ENCODE measurements around the gene TMEM250.

Gene TMEM250

GRCh38 chr9:136132512-136133050, 13.9 kb upstream of the TMEM250 start:
- DNase-seq (ENCODE audit: low read depth) = no peak

DNA sequence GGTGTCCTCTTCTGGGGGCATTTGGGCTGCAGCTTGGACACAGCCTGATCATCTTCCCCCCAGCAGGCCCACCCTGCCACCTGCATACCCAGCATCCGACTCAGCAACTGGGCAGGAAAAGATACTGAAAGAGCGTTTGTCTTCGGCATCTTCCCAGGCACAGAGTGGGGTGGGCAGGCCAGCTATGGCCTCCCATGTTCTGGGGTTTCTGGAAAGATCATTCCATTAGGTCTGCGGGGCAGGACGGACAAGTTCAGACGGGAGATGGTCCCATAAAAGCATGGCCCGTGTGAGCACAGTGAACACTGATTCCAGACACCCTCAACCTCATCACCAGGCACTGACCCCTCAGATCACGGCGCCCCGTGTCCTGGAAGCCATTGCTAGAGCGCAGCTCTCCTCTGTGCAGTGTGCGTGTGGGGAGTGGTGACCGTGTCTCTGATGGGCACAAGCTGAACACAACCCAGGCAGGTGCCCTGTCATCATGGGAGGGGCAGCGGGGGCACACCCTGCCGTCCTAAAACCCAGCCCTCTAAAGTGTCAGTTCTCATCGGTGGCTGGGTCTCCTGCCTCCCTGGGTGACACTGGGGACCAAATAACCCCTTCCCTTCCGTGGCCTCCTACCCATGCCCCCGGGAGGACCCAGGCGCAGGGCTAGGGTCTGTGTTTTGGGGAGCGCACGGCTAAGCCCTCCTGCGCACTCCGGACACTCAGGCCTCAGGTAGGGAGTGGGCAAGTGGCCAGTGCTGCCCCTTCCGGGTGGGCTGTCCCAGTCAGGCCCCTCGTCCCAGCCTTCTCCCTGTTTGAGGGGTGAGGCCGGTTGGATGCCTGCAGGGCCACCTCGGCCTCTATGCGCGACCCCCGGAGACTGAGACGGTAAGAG, 13.2 kb upstream of the TMEM250 start:
- DNase-seq (ENCODE audit: low read depth) = no peak

- no peak for DNase-seq (ENCODE audit: low read depth)
Measured at GRCh38 chr9:136129176-136129575, 10.5 kb upstream of the TMEM250 start.

DNA sequence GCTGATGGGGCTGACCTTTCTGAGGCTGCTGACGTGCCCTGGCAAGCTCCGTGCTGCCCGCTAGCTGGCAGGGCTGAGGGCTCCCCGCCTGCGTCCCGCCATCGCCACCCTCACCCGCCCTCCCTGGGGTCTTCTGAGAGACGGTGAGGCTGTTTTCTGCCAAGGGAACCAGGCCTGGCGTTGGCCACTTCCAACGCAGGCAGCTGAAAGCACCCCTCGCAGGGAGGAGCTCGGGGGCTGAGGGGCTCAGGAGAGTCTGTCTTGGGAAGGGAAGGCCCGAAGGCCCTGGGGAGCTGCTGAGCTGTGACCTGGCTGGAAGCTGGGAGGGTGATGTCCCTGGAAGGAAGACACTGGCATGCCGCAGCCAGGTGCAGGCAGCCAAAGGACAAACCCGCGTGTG, 9.8 kb upstream of the TMEM250 start:
- no peak for DNase-seq (ENCODE audit: low read depth)

- no peak for DNase-seq (ENCODE audit: low read depth)
Measured at GRCh38 chr9:136127313-136127712, 8.6 kb upstream of the TMEM250 start.

DNA sequence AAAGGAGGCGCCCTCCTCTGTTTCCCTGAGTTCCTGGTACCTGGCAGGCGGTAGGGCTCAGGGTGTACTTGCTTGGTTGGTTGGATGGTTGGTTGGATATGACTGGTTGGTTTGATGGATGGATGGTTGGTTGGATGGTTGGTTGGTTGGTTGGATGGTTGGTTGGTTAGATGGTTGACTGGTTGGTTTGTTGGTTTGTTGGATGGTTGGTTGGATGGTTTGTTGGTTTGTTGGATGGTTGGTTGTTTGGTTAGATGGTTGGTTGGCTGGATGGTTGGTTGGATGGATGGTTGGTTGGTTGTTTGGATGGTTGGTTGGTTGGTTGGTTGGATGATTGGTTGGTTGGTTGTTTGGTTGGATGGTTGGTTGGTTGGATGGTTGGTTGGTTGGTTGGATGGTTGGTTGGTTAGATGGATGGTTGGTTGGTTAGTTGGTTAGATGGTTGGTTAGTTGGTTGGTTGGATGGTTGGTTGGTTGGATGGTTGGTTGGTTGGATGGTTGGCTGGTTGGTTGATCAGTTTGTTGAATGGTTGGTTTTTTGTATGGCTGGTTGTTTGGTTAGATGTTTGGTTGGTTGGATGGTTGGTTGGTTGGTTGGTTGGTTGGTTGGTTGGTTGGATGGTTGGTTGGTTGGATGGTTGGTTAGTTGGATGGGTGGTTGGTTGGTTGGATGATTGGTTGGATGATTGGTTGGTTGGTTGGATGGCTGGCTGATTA, 6.5 kb upstream of the TMEM250 start:
- no peak for DNase-seq (ENCODE audit: low read depth)

DNA sequence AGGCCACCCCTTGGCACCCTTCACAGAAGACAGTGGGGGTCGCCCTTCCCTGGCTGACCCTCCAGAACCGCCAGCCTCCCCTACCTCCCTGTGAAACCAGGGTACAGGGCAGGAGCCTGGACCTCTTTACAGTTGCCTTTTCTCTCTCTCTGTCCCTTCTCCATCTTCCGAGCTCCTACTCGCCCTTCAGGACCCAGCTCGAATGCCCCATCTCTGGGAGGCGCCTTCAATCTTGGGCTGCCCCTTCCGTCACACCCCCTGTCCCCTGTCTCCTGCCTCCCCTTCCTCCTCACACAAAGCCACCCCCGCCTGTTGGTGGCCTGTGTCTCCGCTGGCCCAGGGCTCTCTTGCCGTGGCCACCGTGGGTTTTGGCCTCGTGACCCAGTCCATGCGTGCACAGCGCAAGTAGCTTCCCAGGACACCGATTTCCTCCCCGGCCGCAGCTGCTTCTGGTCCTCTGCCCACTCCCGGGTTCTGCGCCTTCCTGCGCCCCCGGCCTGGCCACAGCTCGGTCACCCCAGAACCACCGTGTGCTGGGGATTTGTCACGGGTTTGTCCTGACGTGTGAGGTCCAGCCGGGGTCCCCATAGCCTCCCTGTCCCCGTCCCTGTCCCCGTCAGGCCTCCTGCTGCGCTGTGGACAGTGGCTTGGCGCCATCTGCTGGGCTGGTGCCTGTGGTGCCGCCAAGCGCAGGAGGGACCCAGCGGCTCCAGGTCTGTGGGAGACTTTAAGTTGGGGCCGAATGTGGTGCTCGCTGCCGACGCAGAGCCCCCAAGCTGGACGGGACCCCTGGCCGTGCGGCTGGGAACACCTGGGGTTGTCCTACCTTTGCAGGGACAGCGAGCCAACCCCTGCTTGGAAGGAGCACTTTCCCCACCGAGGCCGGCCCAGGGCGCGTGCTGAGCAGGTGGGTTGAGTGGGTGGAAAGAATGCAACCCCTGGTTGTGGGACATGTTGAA, 4.0 kb upstream of the TMEM250 start:
- DNase-seq (ENCODE audit: low read depth) = peak; percentile 70

DNA sequence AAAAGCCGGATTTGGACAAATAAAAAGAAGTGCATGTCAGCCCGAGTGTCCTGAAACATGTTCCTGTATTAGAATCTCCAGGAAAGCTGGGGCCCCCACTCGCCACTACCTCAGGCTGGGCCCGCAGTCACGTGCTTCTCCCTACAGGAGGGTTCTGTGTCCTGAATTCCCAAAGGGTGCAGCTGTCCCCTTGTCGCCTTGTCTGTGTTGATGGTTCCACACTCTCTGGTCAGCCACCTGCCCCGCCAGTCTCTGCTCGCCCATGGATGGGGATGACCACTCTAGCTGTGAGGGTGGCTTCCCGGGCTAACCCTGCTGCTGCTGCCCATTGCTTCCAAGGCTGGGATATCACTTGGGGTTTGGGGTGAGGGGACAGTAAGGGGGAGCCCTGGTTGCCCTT, 3.1 kb upstream of the TMEM250 start:
- no peak for DNase-seq (ENCODE audit: low read depth)

- no peak for DNase-seq (ENCODE audit: low read depth)
Measured at GRCh38 chr9:136120438-136120844, 1.8 kb upstream of the TMEM250 start.

DNA sequence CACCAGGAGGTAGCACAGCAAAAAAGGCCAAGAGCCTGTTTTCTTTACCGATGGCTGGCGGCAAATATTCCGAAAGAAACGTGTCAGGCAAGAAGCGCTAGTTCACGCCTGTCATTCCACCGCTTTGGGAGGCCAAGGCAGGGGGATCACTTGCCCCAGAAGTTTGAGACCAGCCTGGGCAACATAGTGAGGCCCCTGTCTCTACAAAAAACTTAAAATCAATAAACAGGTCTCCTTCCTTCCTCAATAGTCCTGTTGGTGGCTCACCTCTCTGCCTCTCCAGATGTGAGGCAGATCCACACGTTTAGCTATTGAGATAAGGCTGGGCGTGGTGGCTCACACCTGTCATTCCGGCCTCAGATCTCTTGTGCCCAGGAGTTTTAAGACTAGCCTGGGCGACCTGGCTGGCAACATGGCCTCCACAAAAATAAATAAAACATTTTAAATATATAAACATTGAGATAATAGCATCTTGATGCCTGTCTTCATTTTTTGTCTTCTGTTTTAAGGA, 1.3 kb upstream of the TMEM250 start:
- DNase-seq (ENCODE audit: low read depth) = no peak

DNA sequence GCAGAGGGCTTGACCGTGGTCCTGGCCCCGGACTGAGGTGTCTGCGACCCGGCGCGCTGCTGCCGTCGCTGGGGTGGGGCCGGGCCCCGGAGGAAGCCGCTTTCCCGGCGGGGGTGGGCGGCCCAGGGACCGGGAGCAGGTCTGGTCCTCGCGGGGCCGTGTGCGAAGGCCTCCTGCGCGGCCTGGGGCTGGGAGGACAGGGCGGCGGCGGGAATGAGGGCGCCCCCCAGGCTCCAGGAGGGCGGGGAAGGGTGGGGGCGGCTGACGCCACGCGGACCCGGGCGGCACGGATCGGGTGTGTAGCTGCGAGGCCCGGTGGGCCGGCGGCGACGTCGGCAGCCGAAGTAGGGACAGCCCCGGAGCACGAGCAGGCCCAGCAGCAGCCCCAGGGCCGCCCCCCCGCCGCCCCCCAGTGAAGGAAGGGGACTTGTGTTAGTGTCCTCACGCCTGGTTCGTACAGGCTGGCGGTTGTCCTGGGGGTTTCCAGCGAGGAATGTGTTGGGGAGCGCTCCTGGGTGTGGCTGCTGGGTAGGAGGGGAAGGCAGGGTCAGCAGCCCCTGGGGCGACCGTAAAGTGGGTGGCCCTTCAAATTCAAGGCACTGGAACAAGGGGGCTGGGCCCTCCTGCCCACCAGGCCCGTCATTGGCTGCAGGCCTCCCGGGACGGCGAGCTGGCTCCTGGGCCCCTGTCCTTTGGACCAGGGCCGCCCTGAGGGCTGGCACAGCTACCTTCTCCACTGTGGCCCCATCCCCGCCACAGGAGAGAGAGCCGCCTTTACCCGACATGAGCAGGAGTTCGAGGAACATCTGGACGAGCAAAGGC, 597 bp upstream of the TMEM250 start:
- DNase-seq (ENCODE audit: low read depth) = no peak

GRCh38 chr9:136117916-136118319, 757 bp downstream of the TMEM250 start:
- no peak for DNase-seq (ENCODE audit: low read depth)

GRCh38 chr9:136117291-136117915, 1.3 kb downstream of the TMEM250 start:
- DNase-seq (ENCODE audit: low read depth) = no peak

- DNase-seq (ENCODE audit: low read depth) = no peak
Measured at GRCh38 chr9:136116360-136117098, 2.1 kb downstream of the TMEM250 start.

DNA sequence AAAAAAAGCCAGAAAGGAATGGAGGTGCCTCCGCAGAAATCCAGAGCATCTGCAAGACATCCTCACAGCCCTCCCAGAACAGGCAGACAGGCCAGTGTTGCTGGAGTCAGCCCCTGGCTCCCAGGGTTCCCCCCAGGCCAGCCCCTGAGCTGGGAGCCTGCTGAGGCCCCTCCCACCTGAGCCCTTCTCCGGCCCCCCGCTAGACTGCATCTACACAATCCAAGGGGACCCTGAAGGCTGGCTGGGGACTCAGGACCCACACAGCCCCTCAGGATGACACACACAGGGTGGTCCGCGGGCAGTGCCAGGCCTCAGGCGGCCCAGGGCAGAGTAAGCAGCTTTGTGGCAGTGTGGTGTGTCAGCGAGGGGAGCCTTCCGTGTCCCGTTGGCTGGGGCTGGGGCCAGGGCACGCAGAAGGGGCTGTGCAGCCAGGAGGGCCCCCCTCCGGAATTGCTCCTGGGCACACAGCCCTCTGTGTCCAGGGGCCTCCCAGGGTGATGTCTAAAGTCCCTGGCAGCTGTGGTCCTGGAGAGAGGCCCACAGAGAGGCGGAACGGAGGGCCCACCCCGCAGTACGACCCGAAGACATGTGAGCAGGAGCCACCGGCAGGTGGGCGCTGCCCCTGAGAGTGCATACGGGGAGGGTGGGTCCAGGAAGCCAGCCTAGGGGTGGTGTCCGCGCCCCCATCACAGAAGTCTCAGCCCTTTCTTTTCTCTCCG, 2.9 kb downstream of the TMEM250 start:
- no peak for DNase-seq (ENCODE audit: low read depth)

DNA sequence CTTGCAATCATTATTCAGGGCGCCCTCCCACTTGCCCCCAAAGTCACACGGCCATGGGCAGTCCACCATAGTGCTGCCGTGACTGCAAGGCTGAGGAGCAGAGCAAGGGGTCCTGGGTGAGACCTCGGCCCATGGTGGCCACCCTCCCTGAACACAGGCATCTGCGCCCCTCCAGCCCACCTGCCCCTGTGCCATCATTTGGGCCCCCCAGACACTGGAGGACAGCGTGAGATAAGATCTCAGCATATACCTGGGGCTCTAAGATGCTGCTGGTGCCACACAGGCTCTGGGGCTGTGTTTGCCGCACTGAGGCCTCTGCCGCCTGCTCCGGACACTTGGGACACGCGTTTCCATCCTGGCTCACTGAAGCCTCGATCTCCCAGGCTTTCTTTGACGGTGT, 3.5 kb downstream of the TMEM250 start:
- no peak for DNase-seq (ENCODE audit: low read depth)

GRCh38 chr9:136114610-136115009, 4.1 kb downstream of the TMEM250 start:
- no peak for DNase-seq (ENCODE audit: low read depth)

DNA sequence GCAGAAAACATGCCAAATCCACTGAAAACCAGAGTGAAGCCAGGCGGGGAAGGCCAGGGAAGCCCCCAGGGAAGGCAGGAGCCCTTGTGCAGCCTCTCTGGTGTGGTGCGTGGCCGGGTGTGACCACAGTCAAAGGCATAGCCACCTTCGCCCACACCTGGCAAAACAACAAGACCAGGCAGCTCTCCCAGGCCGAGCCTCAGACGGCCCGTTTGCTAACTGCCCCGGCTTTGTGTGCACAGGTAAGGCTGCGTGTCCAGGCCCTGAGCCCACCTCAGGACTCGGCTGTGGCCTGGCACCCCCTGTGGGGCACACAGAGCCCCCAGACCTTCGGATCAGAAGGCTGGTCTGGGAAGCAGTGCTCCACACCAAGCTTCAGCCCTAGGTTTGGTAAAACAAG, 6.1 kb downstream of the TMEM250 start:
- DNase-seq (ENCODE audit: low read depth) = no peak

DNA sequence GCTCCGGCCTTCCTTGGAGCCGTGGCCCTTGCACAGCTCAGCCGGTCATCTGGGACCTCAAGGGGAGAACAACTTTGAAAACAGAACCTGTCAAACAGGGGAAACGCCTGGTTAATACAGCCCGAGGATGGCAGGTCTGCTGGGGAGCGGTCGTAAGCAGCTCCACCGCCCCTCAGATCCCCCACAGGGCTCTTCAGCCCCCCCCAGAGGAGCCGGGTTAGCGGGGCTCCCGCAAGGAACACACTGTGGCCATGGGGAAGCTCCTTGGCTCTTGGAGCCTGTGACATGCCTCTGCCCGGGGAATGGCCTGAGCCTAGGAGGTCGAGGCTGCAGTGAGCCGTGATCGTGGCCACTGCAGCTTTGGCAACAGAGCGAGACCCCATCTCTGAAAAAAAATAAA, 6.8 kb downstream of the TMEM250 start:
- no peak for DNase-seq (ENCODE audit: low read depth)

All from activated gamma-delta T cell treated with anti-CD3 and anti-CD28 coated beads, Interleukin-2, amount 50 U/mL, for 16 hours (primary cell).